HEK293T (cell line): ENCODE results near the gene RAB12.

Experiments used
- BHLHE40 ChIP-seq: fragments of 450-650 bp; IDR thresholded peaks from 2 replicates; pipeline ENCODE4 v1.6.1; 2016; ENCODE audit warnings: mild to moderate bottlenecking, moderate library complexity, borderline replicate concordance
- ELF4 ChIP-seq: fragments of 450-650 bp; IDR thresholded peaks from 2 replicates; pipeline ENCODE4 v1.6.1; 2017; ENCODE audit warnings: antibody characterized with exemption
- FOXM1 ChIP-seq: fragments of 450-650 bp; IDR thresholded peaks from 2 replicates; pipeline ENCODE4 v1.6.1; 2017; ENCODE audit warnings: mild to moderate bottlenecking, borderline replicate concordance
- NFRKB ChIP-seq: fragments of 450-650 bp; IDR thresholded peaks from 2 replicates; pipeline ENCODE4 v1.6.1; 2016; ENCODE audit warnings: mild to moderate bottlenecking, moderate library complexity
- SP1 ChIP-seq: fragments of 450-650 bp; IDR thresholded peaks from 2 replicates; pipeline ENCODE4 v1.6.1; 2017
- SUZ12 ChIP-seq: fragments of 450-650 bp; IDR thresholded peaks from 2 replicates; pipeline ENCODE4 v1.6.1; 2016; ENCODE audit warnings: mild to moderate bottlenecking
- ZNF384 ChIP-seq: fragments of 450-650 bp; IDR thresholded peaks from 2 replicates; pipeline ENCODE4 v1.6.1; 2016

- no peak for TF ChIP-seq ELF4
- TF ChIP-seq NFRKB = no peak
- no peak for TF ChIP-seq FOXM1
- TF ChIP-seq SUZ12 = no peak
- no peak for TF ChIP-seq SP1
- no peak for TF ChIP-seq ZNF384
- no peak for TF ChIP-seq BHLHE40
Measured at GRCh38 chr18:8667846-8668245, 58.6 kb downstream of the RAB12 start.
